Measurements from ENCODE around the gene CYTH1. TPM values are rescaled to one million over a fixed set of nuclear protein-coding genes. Genes with fewer than 3 reads are reported as not detected.

The CYTH1 gene
- total RNA-seq, 1 donor from 2014 or later, result 44.3 TPM

- DNase-seq (ENCODE audit: low spot score), result no peak
Observed at GRCh38 chr17:78805301-78805700, 23.2 kb upstream of the CYTH1 start.

- DNase-seq (ENCODE audit: low spot score), result no peak
Observed at GRCh38 chr17:78804777-78805176, 22.7 kb upstream of the CYTH1 start.

DNA sequence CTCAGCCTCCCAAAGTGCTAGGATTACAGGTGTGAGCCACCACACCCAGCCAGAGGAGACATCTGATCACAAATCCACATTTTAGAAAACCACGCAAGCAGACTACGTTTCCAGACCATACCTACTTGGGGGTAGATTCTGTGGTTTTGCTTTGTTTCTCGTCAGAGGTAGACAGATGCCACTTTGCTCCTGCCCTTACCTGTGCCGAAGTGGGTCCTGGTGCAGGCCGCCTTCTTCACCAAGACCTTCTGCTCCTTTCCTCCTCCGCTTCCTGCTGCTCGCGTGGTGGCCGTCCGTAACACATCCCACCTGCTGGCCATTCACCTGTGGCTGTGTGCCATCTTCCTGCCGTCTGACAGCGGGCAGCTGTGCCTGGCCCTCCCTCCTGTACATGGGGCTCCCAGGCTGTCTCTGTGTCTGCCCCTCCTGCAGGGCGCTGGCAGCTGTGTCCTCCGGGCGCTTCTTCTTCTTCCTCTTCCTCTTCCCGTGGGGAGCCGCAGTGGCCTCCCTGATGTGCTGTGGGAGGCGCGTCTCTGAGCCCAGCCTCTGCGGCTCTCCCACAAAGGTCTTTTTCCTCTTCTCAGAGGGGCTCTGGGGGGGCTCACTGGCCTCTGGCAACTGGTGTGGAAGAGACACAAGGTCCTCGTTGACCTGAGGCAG lies 21.2 kb upstream of the CYTH1 start:
- DNase-seq (ENCODE audit: low spot score), result no peak

- no peak for DNase-seq (ENCODE audit: low spot score)
Observed at GRCh38 chr17:78802459-78802858, 20.4 kb upstream of the CYTH1 start.

DNA sequence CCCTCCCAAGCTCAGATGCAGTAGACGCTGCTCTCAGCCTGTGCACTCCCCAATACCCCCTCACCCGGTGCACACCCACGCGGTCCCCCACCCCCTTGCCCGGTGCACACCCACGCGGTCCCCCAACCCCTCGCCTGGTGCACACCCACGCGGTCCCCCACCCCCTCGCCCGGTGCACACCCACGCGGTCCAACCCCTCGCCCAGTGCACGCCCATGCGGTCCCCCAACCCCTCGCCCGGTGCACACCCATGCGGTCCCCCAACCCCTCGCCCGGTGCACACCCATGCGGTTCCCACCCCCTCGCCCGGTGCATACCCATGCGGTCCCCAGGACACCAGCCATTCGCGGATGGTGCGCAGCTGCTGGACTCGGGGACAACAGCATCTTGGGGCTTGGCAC lies 19.9 kb upstream of the CYTH1 start:
- DNase-seq (ENCODE audit: low spot score), result no peak

DNA sequence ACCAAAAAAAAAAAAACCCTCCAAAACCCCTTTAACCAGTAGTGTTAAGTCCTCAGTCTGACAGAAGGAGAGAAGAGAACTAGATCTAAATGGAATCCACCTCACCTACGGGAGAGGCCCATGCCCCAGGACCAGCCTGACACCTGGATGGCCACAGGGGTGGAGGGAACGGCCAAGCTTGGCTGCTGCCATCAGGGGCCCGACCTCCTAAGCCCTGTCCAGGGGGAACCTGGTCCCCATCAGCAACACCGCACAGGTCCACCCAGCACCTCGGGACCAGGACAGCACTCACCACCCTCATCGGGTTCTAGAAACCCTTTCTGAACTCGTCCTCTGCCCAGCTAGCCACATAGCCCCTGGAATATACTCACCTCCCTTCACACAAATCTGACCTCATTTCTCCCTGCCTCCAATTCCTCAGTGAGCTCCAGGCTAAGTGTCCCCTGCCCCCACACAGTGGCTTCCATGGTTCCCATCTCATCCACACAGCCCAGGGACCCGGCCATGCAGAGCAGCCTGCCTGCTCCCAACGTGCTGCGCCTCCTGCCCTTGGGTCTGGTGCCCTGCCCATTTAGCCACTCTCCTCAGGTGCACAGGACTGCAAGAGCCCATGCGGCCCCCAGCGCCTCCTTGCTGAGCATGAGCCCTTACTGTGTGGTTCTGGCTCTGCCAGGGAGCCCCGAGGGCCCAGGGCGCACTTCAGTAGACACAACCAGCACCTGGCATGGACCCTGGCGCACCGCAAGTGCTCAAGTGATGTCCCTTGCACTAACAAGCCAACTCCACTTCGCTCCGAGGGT lies 18.3 kb upstream of the CYTH1 start:
- no peak for DNase-seq (ENCODE audit: low spot score)

- no peak for DNase-seq (ENCODE audit: low spot score)
Observed at GRCh38 chr17:78798695-78799559, 16.9 kb upstream of the CYTH1 start.

DNA sequence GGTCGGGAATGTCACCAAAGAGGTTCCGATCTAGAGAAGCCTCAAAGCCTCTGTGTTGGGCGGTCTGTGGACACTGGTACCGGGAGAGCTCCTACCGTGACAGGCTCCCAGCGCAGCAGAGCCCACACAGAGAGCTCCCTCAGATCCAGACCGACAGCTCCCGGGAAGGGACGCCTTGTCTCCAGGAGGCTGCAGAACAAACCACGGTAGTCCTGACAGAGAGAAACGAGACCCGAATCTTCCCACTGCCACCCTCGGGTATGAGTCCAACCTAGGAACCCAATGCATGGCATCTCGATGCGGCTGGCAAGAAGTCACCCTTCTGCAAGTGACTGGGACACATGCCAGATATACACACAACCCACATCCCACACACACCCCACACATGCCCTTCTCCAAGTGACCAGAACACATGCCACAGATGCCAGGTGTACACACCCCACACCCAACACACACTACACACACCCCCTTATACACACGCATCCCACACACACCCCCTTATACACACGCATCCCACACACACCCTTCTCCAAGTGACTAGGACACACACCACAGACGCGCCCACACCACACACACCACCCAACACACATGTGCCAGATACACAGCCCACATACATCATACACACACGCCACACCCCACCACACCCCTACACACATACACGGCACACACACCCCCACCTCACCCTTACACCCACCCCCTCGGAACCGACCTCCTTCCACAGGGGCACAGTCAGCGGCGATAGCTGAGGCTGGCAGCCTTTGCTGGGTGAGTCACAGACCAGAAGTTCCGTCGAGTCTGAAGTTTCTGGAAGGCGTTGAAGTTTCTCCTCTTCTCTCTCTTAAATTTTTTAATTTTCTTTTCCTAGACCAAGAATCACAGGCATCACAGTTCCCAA lies 15.9 kb upstream of the CYTH1 start:
- DNase-seq (ENCODE audit: low spot score), result no peak

DNA sequence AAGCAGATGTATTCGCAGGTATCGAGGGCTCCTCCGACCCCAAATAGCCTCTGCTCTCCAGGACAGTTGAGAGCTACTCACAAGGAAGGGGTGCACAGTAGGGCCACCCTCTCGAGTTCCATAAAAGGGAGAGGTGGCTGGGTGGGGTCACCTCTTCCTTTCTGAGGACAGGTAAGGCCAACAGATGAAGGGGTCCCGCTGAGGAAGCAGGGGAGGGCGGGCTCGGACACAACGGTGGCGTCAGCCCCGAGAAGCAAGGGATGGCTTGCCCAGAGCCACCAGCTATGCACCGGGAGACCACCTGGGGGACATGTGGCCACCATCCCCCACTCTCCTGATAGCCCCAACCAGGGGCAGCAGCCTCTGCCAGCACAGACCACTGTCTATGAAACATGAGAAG lies 15.1 kb upstream of the CYTH1 start:
- DNase-seq (ENCODE audit: low spot score), result no peak

GRCh38 chr17:78796517-78796900 lies 14.4 kb upstream of the CYTH1 start:
- DNase-seq (ENCODE audit: low spot score), result no peak

DNA sequence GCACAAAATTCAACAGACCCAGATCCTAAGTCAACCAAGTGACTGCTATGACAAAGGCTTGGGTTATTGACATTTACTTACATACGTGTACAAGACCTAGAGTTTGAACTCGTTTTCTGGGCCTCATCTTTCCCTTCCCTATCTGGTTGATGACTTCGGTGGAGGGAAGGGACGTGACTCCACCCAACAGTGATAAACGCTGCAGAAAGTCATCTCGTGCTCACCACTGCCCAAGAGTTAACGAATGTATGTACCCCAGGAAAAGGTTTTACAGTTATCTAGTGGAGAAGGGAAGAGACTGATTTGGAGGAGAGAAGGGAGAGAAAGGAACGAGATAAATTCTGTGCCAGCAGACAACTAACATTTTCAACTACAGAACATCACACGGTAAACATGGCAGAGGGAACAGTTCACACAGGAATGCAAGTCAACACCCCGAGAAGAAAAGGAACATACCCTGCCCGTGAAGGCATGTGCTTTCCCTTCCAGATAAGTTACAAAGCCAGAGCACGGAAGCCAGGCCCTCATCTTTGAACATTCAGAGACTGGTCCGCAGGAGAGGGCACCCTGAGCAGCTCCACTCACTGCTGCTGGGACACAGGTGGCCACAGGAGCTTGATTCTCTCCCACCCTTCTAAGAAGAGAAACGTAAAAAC lies 13.9 kb upstream of the CYTH1 start:
- DNase-seq (ENCODE audit: low spot score), result no peak

- DNase-seq (ENCODE audit: low spot score), result no peak
Observed at GRCh38 chr17:78794864-78795640, 13.0 kb upstream of the CYTH1 start.

DNA sequence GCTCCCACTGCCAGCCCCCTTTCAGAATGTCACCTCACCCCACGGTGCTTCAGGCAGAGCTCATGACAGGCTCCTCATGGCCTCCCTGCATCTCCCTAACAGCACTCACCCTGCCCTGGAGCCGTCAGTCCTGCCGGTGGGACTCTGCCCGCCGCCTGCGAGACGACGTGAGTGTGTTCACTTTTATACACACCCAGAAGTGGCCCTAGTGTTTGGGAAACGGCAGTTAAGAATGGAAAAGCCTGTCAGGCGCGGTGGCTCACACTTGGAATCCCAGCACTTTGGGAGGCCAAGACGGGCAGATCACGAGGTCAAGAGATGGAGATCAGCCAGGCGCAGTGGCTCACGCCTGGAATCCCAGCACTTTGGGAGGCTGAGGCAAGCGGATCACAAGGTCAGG lies 12.3 kb upstream of the CYTH1 start:
- no peak for DNase-seq (ENCODE audit: low spot score)

DNA sequence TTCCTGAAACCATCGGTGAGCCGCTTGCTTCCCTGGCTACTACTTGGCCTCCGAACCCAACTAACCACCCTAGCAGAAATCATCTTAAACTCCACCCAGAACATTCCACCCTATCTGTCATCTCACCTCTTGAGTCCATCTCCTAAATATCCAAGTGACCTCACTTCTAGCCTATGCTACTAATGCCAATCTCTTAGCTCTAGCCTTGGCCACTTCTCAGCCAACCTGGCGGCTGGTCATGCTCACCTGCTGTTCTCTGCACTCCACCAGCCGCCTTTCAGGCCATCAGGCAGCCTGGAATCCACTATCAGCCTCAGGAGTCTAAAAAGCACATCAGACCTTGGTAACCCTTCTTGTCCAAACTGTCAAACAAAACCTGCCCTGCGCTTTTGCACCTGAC lies 11.9 kb upstream of the CYTH1 start:
- DNase-seq (ENCODE audit: low spot score), result no peak

- DNase-seq (ENCODE audit: low spot score), result no peak
Observed at GRCh38 chr17:78793415-78793814, 11.3 kb upstream of the CYTH1 start.

DNA sequence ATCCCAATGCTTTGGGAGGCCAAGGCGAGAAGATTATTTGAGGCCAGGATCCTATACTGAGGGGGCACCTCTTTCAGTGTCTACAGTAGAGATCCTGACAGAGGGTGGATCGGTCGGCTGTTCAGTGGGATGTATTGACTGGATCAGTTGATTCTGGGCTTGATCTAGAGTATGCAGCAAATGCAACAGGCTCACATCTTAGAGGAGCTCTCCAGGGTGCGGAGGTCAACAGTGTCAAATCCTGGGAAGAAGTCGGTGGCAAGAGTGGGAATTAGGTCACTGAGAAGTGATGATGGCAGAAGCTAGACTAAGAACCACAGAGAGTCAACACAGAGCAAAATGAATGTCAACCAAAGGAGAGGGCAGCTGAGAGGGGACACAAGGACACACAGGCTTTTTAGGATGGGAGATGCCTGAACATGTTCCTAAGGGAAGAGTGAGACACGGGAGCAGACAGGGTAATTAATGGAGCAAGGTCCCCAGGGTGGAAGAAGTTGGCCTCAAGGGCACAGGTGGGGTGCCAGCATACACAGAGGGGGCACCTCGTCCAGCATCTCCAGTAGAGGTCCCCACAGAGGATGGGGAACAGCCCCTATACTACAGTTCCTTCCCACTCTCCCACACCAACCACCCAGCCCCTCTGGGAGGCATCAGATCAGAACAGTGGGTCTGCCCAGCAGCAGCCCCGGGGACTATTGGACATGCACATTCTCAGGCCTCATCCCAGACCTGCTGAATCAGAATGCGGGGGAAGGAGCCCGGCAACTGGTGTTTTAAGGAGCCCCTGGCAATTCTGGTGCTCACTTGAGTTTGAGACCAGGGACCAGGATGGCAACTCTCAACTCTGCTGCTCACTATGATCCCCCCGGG lies 10.0 kb upstream of the CYTH1 start:
- DNase-seq (ENCODE audit: low spot score), result no peak

DNA sequence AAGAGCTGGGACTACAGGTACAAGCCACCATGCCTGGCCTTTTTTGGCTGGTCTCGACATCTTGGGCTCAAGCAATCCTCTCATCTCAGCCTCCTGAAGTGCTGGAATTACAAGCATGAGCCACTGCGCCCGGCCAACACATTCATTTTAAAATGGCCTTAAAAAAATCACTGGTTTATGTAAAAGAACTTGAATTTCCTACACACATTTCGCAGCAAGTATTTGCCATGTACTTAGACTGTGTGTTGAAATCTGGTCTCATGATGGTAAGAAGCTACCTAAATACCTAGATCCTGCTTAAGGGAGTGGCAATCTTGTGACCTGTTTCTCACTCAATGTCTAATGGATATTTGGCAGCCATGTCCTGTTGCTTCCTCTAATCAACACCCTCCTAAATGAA lies 8.5 kb upstream of the CYTH1 start:
- no peak for DNase-seq (ENCODE audit: low spot score)

- no peak for DNase-seq (ENCODE audit: low spot score)
Observed at GRCh38 chr17:78789663-78790181, 7.6 kb upstream of the CYTH1 start.

- no peak for DNase-seq (ENCODE audit: low spot score)
Observed at GRCh38 chr17:78789149-78789662, 7.1 kb upstream of the CYTH1 start.

All from umbilical cord (tissue), 2 donors.